HFFc6 (cell line): Measurements from ENCODE around the gene NECTIN1. TPM values are rescaled to one million over a fixed set of nuclear protein-coding genes. Genes with fewer than 3 reads are reported as not detected.

Experiments
- DNase-seq: peaks from one replicate; pipeline ENCODE4 v3.0.0-alpha.2; 2018
- H3K27ac Mint-ChIP-seq: 2 replicates; pipeline ENCODE4 v1.8.0; 2020; ENCODE audit warnings: mild to moderate bottlenecking, mixed read lengths
- H3K27me3 Mint-ChIP-seq: 2 replicates; pipeline ENCODE4 v1.8.0; 2021; ENCODE audit warnings: mild to moderate bottlenecking, moderate library complexity, mixed read lengths; ENCODE audit not compliant: insufficient read depth
- H3K36me3 Mint-ChIP-seq: 2 replicates; pipeline ENCODE4 v1.8.0; 2021; ENCODE audit warnings: low read depth, mixed read lengths
- H3K4me1 Mint-ChIP-seq: 2 replicates; pipeline ENCODE4 v1.8.0; 2020; ENCODE audit warnings: low read depth, mixed read lengths
- H3K4me3 Mint-ChIP-seq: 2 replicates; pipeline ENCODE4 v1.8.0; 2020; ENCODE audit warnings: mild to moderate bottlenecking, moderate library complexity, mixed read lengths
- H3K9me3 Mint-ChIP-seq: 2 replicates; pipeline ENCODE4 v1.8.0; 2020; ENCODE audit warnings: mild to moderate bottlenecking, mixed read lengths
- total RNA-seq, 6 experiments: library from RNA; stranded (reverse); fragmentation: NEBNext Ultra II Directional; extraction: Animal tissue kit (Norgen Biotek cat#: 25700); gene quantifications; 2 replicates in 1 of 6; 3 replicates in 5 of 6; pipeline ENCODE4 v1.2.3, GENCODE V29; 2021
- TF ChIP-seq, protein P1 (sequence below): fragments of 200-600 bp; sonication (generic); IDR thresholded peaks from 2 replicates; pipeline ENCODE4 v1.5.0; 2021; ENCODE audit warnings: antibody characterized with exemption, mild to moderate bottlenecking

NECTIN1 gene
- total RNA-seq, 6 experiments from 2014 or later, result 4.1 to 7.9 (median 6.6) TPM

DNA sequence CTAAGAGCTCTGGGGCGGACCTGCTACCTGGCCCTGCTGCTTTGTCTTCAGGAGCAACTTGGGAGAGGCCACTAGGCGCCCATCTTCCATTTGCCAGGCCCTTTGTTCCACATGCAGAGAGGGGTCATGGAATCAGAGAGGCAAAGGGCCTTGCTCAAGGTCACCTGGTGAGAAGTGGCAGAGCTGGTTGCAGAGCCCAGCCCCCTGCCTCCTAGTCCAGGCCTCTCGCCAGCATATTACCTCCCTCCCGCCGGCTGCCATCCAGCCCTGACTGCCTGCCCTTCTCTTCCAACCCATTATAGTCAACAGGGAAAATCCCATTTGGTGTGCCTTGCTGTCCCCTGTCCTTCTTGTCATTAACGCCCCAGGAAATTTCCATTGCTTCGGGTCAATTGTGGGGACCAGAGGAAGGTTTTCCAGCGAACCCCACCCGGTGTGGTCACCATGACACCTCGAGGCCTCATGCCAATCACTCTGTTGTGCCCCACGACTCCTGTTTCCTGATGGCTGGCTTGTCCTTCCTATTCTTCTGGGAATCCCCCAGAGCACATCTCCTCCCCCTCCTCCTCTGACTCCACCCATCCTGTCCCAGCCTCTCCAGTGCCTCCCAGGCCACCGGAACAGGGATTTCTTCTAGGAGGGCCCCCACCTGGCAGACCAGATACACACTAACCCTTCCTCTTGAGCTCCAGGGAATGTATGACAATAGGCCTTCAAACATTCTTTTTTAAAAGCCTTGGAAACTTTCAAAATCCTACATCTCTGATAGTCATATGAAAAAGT lies 77.0 kb downstream of the NECTIN1 start:
- TF ChIP-seq, protein P1, sequence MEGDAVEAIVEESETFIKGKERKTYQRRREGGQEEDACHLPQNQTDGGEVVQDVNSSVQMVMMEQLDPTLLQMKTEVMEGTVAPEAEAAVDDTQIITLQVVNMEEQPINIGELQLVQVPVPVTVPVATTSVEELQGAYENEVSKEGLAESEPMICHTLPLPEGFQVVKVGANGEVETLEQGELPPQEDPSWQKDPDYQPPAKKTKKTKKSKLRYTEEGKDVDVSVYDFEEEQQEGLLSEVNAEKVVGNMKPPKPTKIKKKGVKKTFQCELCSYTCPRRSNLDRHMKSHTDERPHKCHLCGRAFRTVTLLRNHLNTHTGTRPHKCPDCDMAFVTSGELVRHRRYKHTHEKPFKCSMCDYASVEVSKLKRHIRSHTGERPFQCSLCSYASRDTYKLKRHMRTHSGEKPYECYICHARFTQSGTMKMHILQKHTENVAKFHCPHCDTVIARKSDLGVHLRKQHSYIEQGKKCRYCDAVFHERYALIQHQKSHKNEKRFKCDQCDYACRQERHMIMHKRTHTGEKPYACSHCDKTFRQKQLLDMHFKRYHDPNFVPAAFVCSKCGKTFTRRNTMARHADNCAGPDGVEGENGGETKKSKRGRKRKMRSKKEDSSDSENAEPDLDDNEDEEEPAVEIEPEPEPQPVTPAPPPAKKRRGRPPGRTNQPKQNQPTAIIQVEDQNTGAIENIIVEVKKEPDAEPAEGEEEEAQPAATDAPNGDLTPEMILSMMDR, result no peak
- Mint-ChIP-seq H3K4me3 (no peak overlapping the region), H3K27ac (no peak overlapping the region), H3K27me3 (peaks cover 24% of the 10 kb centered on the region), H3K9me3 (no peaks in the 10 kb centered on the region), H3K36me3 (no peaks in the 10 kb centered on the region), H3K4me1 (no peaks in the 10 kb centered on the region)
- no peak for DNase-seq

DNA sequence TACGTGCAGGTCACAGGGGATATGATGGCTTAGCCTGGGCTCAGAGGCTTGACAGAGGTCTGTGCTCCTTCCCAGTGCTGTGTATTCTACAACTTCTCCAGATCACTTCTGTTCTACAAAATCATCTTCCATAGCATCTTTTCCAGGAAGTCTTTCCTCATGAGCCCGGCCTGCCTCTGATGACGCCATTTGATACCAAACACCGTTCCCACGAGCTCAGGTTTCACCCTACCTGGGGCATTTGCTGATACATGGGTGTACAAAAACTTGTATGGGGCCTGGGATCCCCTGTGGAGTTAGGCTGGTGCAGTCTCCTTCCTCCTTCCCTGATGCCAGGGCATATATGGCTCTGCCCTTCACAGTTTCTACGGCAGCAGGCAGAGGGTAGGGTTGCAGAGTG lies 78.7 kb downstream of the NECTIN1 start:
- H3K9me3 Mint-ChIP-seq, result no peaks in the 10 kb centered on the region
- no peak overlapping the region for H3K4me3 Mint-ChIP-seq
- no peaks in the 10 kb centered on the region for H3K36me3 Mint-ChIP-seq
- peaks cover 28% of the 10 kb centered on the region for H3K27me3 Mint-ChIP-seq
- no peak overlapping the region for H3K27ac Mint-ChIP-seq
- no peaks in the 10 kb centered on the region for H3K4me1 Mint-ChIP-seq
- TF ChIP-seq, protein P1, result no peak
- no peak for DNase-seq

DNA sequence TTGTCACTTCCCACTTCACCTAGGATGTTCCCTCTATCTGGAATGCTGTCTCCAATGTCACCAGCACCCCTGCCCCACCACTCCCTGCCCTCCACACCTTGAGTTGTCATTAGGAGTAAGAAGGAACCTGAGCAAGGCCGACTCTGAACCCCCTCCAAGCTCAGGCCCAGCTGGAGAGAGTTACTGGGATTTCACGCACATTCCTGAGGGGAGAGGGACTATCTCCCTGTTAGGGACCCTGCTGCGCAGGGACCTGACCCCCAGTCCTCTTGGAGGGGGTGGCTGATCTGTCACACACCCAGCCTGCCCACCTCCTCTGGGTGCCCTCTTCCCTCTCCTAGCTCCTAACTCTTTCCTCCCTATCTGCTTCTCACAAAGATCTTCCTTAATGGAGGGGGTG lies 81.7 kb downstream of the NECTIN1 start:
- no peak overlapping the region for H3K27ac Mint-ChIP-seq
- no peaks in the 10 kb centered on the region for H3K9me3 Mint-ChIP-seq
- H3K36me3 Mint-ChIP-seq, result no peaks in the 10 kb centered on the region
- no peak overlapping the region for H3K4me3 Mint-ChIP-seq
- H3K4me1 Mint-ChIP-seq, result no peaks in the 10 kb centered on the region
- DNase-seq, result no peak
- TF ChIP-seq, protein P1, result no peak
- peaks cover 35% of the 10 kb centered on the region for H3K27me3 Mint-ChIP-seq

DNA sequence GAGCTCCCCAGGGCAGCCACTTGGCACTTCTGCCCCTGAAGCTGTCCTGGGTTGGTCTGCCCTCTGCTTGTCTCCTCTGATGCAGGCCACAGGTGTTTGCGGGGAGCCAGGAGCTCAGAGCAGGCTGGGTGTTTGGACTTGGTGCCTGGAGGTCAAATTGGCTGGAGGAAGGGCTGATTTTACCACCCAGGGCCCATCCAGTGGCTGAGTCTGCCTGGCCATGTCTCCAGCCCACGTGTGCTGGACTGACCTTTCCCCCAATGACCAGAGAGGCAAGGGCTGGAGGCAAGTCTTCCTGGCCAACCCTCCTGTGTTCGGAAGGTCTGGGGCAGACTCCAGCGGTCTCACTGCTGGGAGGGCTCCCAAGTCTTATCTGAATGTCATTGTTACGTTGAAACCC lies 84.0 kb downstream of the NECTIN1 start:
- H3K9me3 Mint-ChIP-seq, result no peaks in the 10 kb centered on the region
- no peaks in the 10 kb centered on the region for H3K36me3 Mint-ChIP-seq
- H3K4me3 Mint-ChIP-seq, result no peak overlapping the region
- no peak overlapping the region for H3K27ac Mint-ChIP-seq
- H3K27me3 Mint-ChIP-seq, result peaks cover 49% of the 10 kb centered on the region
- H3K4me1 Mint-ChIP-seq, result peaks cover 8% of the 10 kb centered on the region; the same call in 1 of the 2 replicates
- no peak for DNase-seq
- TF ChIP-seq, protein P1, result no peak

DNA sequence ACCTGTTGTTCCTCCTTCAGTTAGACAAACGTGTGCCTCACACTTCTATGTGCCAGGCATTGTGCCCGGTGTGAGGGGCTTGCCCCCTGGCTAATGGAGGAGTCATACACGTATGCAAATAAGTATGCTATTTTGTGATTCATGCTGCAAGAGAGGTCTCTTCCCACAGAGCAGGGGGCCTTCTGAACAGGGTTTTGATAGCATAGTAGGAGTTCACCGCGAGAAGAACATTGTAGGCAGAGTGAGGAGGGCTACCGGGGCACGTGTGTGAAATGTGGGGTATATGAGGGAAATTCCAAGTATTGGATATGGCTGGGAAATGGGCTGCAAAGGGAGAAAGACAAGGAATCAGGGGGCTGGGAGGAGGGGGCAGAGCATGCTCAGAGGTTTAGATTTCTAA lies 84.5 kb downstream of the NECTIN1 start:
- no peak for DNase-seq
- TF ChIP-seq, protein P1, result no peak
- Mint-ChIP-seq H3K4me1 (peaks cover 8% of the 10 kb centered on the region; the same call in 1 of the 2 replicates), H3K9me3 (no peaks in the 10 kb centered on the region), H3K27ac (no peak overlapping the region), H3K36me3 (no peaks in the 10 kb centered on the region), H3K27me3 (peaks cover 50% of the 10 kb centered on the region), H3K4me3 (no peak overlapping the region)
